Ovary (tissue), 10 donors: ENCODE measurements around the gene PFDN1. TPM values are rescaled to one million over a fixed set of nuclear protein-coding genes. Genes with fewer than 3 reads are reported as not detected.

Experiments used
- DNase-seq, 5 donors: peaks; one replicate each; pipeline ENCODE4 v3.0.0-alpha.2; 2019 to 2020
- H3K27ac ChIP-seq, 2 donors: fragments of 200-600 bp; one replicate each; pipeline versions ENCODE4 v1.5.1 to v1.8.0; 2019 to 2022
- H3K27me3 ChIP-seq: fragments of 200-600 bp; one replicate; pipeline ENCODE4 v1.8.0; 2022
- H3K36me3 ChIP-seq: fragments of 200-600 bp; sonication (generic); one replicate; pipeline ENCODE4 v1.5.1; 2019
- H3K4me1 ChIP-seq: one replicate; pipeline ENCODE4 v1.8.1; 2013; ENCODE audit warnings: mild to moderate bottlenecking, moderate library complexity; ENCODE audit not compliant: insufficient read depth
- H3K4me3 ChIP-seq: fragments of 200-600 bp; sonication (generic); one replicate; pipeline ENCODE4 v1.5.1; 2017
- H3K9me3 ChIP-seq, 2 donors: fragments of 200-600 bp in 1 of 2; sonication (generic) in 1 of 2; one replicate each; pipeline versions ENCODE4 v1.5.1 to v1.8.1; 2013 to 2019; ENCODE audit warnings: mild to moderate bottlenecking in 1 of 2, moderate library complexity in 1 of 2
- EP300 ChIP-seq: sonication (generic); formaldehyde crosslinking; IDR thresholded peaks from one replicate; pipeline ENCODE4 v1.6.1; 2017; ENCODE audit warnings: antibody characterized with exemption
- POLR2A ChIP-seq: fragments of 450-650 bp; IDR thresholded peaks from one replicate; pipeline ENCODE4 v1.6.1; 2017; ENCODE audit warnings: antibody characterized with exemption, mild to moderate bottlenecking, moderate library complexity
- WGBS, 3 donors: extraction: QIAGEN DNeasy Blood & Tissue Kit in 1 of 3; methylation state at CpG; one replicate each; pipeline versions ENCODE4 v1.1.5 to v1.1.7; 2013 to 2017; 5-methylcytosine and 5-hydroxymethylcytosine counted together
- intact Hi-C, 4 donors: fragments of 100-400 bp; cut with DNase I; formaldehyde crosslinking; loops; one replicate each; pipeline versions ENCODE4 v1.11.0 to v1.15.1; 2022 to 2023
- long read RNA-seq, 3 donors: library from polyadenylated mRNA in 2 of 3; unstranded in 2 of 3; transcript quantifications; one replicate each; pipeline ENCODE4 v2.0.0 and lab custom pipeline, GENCODE V29; 2021 to 2026
- polyA plus RNA-seq, 2 donors: library from polyadenylated mRNA; stranded (reverse); fragments of 200-250 nt in 1 of 2; fragments of 350-450 nt in 1 of 2; fragmentation: Illumina TruSeq in 1 of 2; extraction: RNeasy Lipid Tissue Mini Kit (QIAGEN cat#74804) in 1 of 2; gene quantifications; one replicate each; pipeline ENCODE4 v1.2.3, GENCODE V29; 2013 to 2014
- total RNA-seq, 7 donors: library from RNA; depleted of rRNA in 2 of 7; stranded (reverse); fragments of >200 nt in 2 of 7; fragmentation: NEBNext Ultra II Directional in 3 of 7; extraction: Animal tissue kit (Norgen Biotek cat#: 25700) in 3 of 7; gene quantifications; one replicate each; pipeline versions ENCODE4 v1.1.0 to v1.2.4, GENCODE V29; 2016 to 2023
- TF ChIP-seq, protein P1 (sequence below), 3 donors: fragments of 450-650 bp in 2 of 3; fragments of 200-600 bp in 1 of 3; IDR thresholded peaks; one replicate each; pipeline versions ENCODE4 v1.5.1 to v1.8.0; 2016 to 2022; ENCODE audit warnings: antibody characterized with exemption in 3 of 3, mild to moderate bottlenecking in 1 of 3
- donor health status: DM: no; HTN: no; CAD: no; lungs with moderate emphysema.
- donor health status: DM: no; HTN: no; CAD: no.
- donor health status: Bipolar disorder and iron deficiency.
- donor health status: DM: yes; HTN: yes; CAD: no.
- donor health status: DM: no; HTN: no; CAD: no.
- donor health status: DM: yes; HTN: yes; CAD: no.

Gene PFDN1, protein sequence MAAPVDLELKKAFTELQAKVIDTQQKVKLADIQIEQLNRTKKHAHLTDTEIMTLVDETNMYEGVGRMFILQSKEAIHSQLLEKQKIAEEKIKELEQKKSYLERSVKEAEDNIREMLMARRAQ
- total RNA-seq (10 to 100 TPM; 27.4 to 65.7 (median 35.2) TPM), polyA plus RNA-seq (100 to 1,000 TPM in 1 of 2 donors, 10 to 100 TPM in 1; 61.3 to 113 TPM)
- long read RNA-seq, donor 1, transcript PFDN1-201 (4 exons, 1,352 nt): major isoform, 99 of 136 reads
- long read RNA-seq, donor 1, transcript PFDN1-203 (3 exons, 1,091 nt): minor isoform, 9 of 136 reads
- long read RNA-seq, donor 1, partial matches to known transcripts: 7 of 136 reads
- long read RNA-seq, donor 1, other reads (novel, unspliced or antisense): 20 of 136 reads
- long read RNA-seq, donor 2, transcript PFDN1-202 (3 exons, 787 nt): minor isoform, 5 of 49 reads
- long read RNA-seq, donor 2, transcript PFDN1-201 (4 exons, 1,352 nt): major isoform, 35 of 49 reads
- long read RNA-seq, donor 2, transcript PFDN1-203 (3 exons, 1,091 nt): minor isoform, 7 of 49 reads
- long read RNA-seq, donor 2, partial matches to known transcripts: 0 of 49 reads
- long read RNA-seq, donor 2, other reads (novel, unspliced or antisense): 0 of 49 reads
- long read RNA-seq, donor 3, transcript PFDN1-201 (4 exons, 1,352 nt): major isoform, 46 of 61 reads
- long read RNA-seq, donor 3, transcript PFDN1-203 (3 exons, 1,091 nt): minor isoform, 5 of 61 reads
- long read RNA-seq, donor 3, partial matches to known transcripts: 0 of 61 reads
- long read RNA-seq, donor 3, other reads (novel, unspliced or antisense): 9 of 61 reads

DNA sequence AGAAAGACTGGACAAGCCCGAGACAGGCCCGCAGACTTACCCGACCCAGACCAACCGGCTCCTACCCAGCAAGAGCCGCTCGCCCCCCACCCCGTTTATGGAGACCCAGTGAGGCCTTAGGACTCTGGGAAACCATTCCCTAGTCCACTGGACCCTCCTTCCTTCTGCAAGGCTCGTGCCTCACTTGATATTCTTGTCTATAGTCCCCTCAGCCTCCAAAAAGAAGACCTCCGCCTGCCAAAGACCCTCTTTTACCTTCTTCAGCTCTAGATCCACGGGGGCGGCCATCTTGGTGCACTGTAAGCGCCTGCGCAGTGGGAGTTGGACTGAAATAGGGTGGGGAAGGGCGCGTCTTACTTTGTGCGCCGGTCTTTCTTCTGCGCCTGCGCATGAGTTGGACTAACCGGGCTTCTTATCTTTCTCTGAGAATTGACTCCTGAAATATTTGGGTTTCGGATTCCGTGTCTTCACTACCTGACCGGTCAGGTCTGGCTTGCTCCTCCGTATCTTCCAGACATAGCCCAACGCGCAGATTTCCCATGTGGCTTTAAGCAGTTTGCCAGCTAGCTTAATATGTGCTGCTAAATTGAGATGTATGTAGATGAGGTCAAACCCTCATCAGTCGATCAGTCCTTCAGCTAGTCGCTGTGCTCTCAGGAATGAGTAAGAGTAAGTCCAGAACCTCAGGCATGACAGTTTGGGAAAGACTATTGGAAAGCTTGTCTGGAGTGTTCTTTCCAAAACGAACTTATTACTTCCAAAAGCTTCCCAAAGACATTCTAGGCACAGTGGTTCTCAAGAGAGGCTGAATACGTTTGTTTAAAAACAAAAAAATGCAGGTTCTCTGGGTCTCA, at the start of gene PFDN1:
TSS of gene PFDN1 (minus strand) at position 316 of the 854 bp plus-strand sequence. CDS start at position 288, 28 bp downstream.
- WGBS, 3 donors: 0 to 1% (median 1%) methylated on average over 30 of the region's 30 CpGs
- H3K4me1 ChIP-seq: peaks cover 3% of the 10 kb centered on the region
- no peaks in the 10 kb centered on the region for H3K36me3 ChIP-seq
- H3K27me3 ChIP-seq: no peaks in the 10 kb centered on the region
- H3K27ac ChIP-seq: peak within 1 kb of the TSS; percentile 42 to 56
- peak; percentile 41 for TF ChIP-seq POLR2A
- TF ChIP-seq, protein P1, sequence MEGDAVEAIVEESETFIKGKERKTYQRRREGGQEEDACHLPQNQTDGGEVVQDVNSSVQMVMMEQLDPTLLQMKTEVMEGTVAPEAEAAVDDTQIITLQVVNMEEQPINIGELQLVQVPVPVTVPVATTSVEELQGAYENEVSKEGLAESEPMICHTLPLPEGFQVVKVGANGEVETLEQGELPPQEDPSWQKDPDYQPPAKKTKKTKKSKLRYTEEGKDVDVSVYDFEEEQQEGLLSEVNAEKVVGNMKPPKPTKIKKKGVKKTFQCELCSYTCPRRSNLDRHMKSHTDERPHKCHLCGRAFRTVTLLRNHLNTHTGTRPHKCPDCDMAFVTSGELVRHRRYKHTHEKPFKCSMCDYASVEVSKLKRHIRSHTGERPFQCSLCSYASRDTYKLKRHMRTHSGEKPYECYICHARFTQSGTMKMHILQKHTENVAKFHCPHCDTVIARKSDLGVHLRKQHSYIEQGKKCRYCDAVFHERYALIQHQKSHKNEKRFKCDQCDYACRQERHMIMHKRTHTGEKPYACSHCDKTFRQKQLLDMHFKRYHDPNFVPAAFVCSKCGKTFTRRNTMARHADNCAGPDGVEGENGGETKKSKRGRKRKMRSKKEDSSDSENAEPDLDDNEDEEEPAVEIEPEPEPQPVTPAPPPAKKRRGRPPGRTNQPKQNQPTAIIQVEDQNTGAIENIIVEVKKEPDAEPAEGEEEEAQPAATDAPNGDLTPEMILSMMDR (IDR thresholded peaks at IDR 0.05): no peak
- intact Hi-C loops: no loop called here
- DNase-seq: peak; percentile 88 to 93 (median 92)
- H3K4me3 ChIP-seq: peak within 1 kb of the TSS; percentile 76
- H3K9me3 ChIP-seq: no peaks in the 10 kb centered on the region

DNA sequence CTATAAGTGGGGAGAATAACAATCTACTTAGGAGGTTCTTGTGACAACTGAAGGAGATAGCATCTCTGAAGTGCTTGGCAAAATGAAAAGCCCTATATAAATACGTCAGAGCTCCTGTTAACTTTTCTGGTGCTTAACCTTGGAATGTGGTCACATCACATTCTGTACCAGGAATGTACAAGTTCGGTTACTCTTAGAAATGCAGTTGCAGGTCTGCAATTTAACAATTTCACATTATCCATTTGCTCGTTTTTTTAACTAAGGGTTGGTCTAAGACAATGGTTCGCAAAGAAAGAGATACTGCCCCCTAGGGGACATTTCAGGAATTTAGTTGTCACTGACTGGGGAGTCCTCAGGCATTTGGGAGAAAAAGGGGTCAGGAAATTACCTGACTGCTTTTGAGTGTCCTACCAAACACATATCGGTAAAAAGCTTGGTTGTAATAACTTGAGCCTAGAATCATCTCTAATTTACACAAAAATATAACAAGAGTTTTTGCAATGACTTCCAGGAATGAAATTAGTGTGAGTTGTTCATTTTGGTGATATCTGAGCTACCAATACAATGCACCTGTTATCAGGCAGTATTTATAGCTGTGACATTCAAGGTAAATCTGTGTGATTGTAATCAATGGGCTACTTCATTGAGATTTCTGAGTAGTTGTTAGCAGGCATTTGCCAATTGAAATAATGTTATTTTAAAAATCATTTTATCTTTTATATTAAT, 48.9 kb upstream of the PFDN1 start:
- Histone ChIP-seq H3K36me3 (no peaks in the 10 kb centered on the region), H3K27ac (no peak overlapping the region), H3K27me3 (no peaks in the 10 kb centered on the region), H3K9me3 (no peaks in the 10 kb centered on the region), H3K4me1 (no peaks in the 10 kb centered on the region), H3K4me3 (no peak overlapping the region)
- 2 to 3% (median 2%) methylated on average over 5 of the region's 5 CpGs for WGBS, 3 donors
- TF ChIP-seq, protein P1 (IDR thresholded peaks at IDR 0.05): peak; percentile 69 to 77 (median 75)
- no peak for TF ChIP-seq POLR2A
- DNase-seq: peak in 1 of 5 donors; percentile 60
- intact Hi-C loops: loop anchor here in 1 of 4 donors (5.0 kb wide), 1 partner anchor 109 kb away; no protein-coding TSS in a partner anchor

- no peak overlapping the region for H3K27ac ChIP-seq
- WGBS, 3 donors: 76 to 88% (median 85%) methylated on average over 2 of the region's 2 CpGs
These were observed 46.3 kb upstream of the PFDN1 start for GRCh38 chr5:140349244-140349643.

More at GRCh38 chr5:140349244-140349643, 46.3 kb upstream of the PFDN1 start:
- Histone ChIP-seq H3K4me1 (no peaks in the 10 kb centered on the region), H3K27me3 (no peaks in the 10 kb centered on the region), H3K4me3 (no peak overlapping the region), H3K9me3 (no peaks in the 10 kb centered on the region), H3K36me3 (no peaks in the 10 kb centered on the region)
- TF ChIP-seq, protein P1 (IDR thresholded peaks at IDR 0.05): no peak
- TF ChIP-seq POLR2A (no peak), EP300 (no peak)
- DNase-seq: no peak
- intact Hi-C loops: loop anchor here in 2 of 4 donors (5.0 kb wide), 1 partner anchor 107 kb away; no protein-coding TSS in a partner anchor
